ENCODE data around the gene LRMDA.

LRMDA gene

GRCh38 chr10:76388321-76389023 lies 957.0 kb downstream of the LRMDA start:
- no peak overlapping the region for H3K18ac ChIP-seq (ENCODE audit: low read length)
- H3K36me3 ChIP-seq (ENCODE audit: control insufficient read depth, insufficient read depth, low read length) = no peaks in the 10 kb centered on the region
- H3K4ac ChIP-seq (ENCODE audit: low read depth, low read length) = no peak overlapping the region
- no peak overlapping the region for H2BK120ac ChIP-seq (ENCODE audit: low read depth, low read length)
- no peak overlapping the region for H3K4me2 ChIP-seq (ENCODE audit: low read length)
- no peak overlapping the region for H4K8ac ChIP-seq (ENCODE audit: low read depth, low read length)
- DNase-seq = no peak
- H3K4me1 ChIP-seq (ENCODE audit: control insufficient read depth, low read depth, low read length) = no peaks in the 10 kb centered on the region
- no CpG with 5 or more reads among the region's 2 CpGs for WGBS (ENCODE audit: extremely low coverage, insufficient coverage, low lambda C conversion rate)
- no peak overlapping the region for H3K56ac ChIP-seq (ENCODE audit: low read length)
- H3K9ac ChIP-seq (ENCODE audit: low read length) = no peak overlapping the region
- no peak overlapping the region for H4K5ac ChIP-seq (ENCODE audit: low read length)
- no peak overlapping the region for H2BK5ac ChIP-seq (ENCODE audit: low read length)
- H3K79me1 ChIP-seq (ENCODE audit: low read length) = no peaks in the 10 kb centered on the region
- no peak overlapping the region for H3K23ac ChIP-seq (ENCODE audit: low read length)
- no peak overlapping the region for H2AK5ac ChIP-seq (ENCODE audit: low read length)
- no peak overlapping the region for H3K4me3 ChIP-seq (ENCODE audit: low read length)
- no peaks in the 10 kb centered on the region for H3K79me2 ChIP-seq (ENCODE audit: control insufficient read depth, insufficient read depth, low read length)
- no peaks in the 10 kb centered on the region for H3K27me3 ChIP-seq (ENCODE audit: insufficient read depth, low read length, poor library complexity)
- no peak overlapping the region for H3K27ac ChIP-seq (ENCODE audit: low read depth, low read length)
- H2BK15ac ChIP-seq (replicated peaks; ENCODE audit: low read depth) = no peak overlapping the region

DNA sequence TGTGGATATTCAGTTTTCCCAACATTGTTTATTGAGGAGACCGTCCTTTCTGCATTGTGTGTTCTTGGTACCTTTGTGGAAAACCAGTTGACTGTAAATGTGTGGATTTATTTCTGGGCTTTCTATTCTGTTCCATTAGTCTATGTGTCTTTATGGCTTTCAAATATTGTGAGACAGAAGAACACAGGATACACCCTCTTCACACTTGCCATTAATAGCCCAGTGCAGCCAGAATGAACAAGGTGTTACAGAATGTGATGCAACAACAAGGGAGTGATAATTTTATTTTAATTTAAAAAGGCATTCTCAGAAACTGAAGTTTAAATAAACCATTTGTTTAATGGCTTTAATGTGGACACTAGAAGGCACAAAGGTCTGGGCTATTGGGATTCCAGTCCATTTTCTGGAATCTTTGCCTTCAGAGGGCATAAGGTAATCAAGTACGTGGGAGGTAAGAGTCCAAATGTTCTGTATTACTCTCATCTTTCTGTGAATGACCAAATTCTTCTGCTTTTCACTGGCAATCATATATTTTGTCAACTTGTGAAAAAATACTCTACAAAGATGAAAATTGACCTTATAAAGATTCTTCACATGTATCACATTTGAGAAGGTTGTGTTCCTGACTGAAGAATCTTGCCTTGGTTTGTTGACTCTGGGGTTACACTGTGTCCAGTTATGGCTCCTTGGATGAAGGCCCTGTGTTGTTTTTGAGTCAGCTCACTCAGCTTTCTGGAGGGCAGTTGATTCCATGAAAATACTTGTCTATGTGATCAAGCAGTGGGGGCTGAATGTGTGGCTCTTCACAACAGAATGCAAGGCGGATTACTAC lies 962.7 kb downstream of the LRMDA start:
- no CpG with 5 or more reads among the region's 3 CpGs for WGBS (ENCODE audit: extremely low coverage, insufficient coverage, low lambda C conversion rate)
- no peak overlapping the region for H3K4ac ChIP-seq (ENCODE audit: low read depth, low read length)
- no peak overlapping the region for H2BK5ac ChIP-seq (ENCODE audit: low read length)

DNA sequence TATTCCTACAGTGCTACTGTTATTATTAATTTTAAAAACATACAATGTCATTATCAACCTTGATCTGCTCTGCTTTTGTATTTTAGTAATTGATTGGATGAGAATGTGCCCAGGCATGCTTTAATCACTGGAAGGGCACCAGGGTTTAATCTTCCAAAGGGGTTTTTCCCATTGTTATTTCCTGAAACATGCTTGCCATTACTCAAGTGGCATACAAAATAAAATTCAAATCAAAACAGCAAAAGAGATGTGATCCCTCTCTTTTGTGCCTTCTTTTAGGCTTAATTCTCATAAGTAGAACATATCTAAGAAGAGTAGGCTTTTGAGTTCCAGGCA lies 963.3 kb downstream of the LRMDA start:
- H4K8ac ChIP-seq (ENCODE audit: low read depth, low read length) = no peak overlapping the region
- H3K4me1 ChIP-seq (ENCODE audit: control insufficient read depth, low read depth, low read length) = no peaks in the 10 kb centered on the region
- H2AK5ac ChIP-seq (ENCODE audit: low read length) = no peak overlapping the region
- no peak overlapping the region for H3K9ac ChIP-seq (ENCODE audit: low read length)
- H3K79me1 ChIP-seq (ENCODE audit: low read length) = no peaks in the 10 kb centered on the region
- no peak overlapping the region for H2BK15ac ChIP-seq (replicated peaks; ENCODE audit: low read depth)
- H3K27ac ChIP-seq (ENCODE audit: low read depth, low read length) = no peak overlapping the region
- H2BK5ac ChIP-seq (ENCODE audit: low read length) = no peak overlapping the region
- no peak overlapping the region for H3K4me3 ChIP-seq (ENCODE audit: low read length)
- no peak for DNase-seq
- H3K56ac ChIP-seq (ENCODE audit: low read length) = no peak overlapping the region
- H3K18ac ChIP-seq (ENCODE audit: low read length) = no peak overlapping the region
- H3K4ac ChIP-seq (ENCODE audit: low read depth, low read length) = no peak overlapping the region
- no peaks in the 10 kb centered on the region for H3K79me2 ChIP-seq (ENCODE audit: control insufficient read depth, insufficient read depth, low read length)
- no peak overlapping the region for H2BK120ac ChIP-seq (ENCODE audit: low read depth, low read length)
- H4K5ac ChIP-seq (ENCODE audit: low read length) = no peak overlapping the region
- no peaks in the 10 kb centered on the region for H3K27me3 ChIP-seq (ENCODE audit: insufficient read depth, low read length, poor library complexity)
- no peak overlapping the region for H3K23ac ChIP-seq (ENCODE audit: low read length)
- H3K36me3 ChIP-seq (ENCODE audit: control insufficient read depth, insufficient read depth, low read length) = no peaks in the 10 kb centered on the region
- no peak overlapping the region for H3K4me2 ChIP-seq (ENCODE audit: low read length)

More for the DNA sequence above, 962.7 kb downstream of the LRMDA start:
- Histone ChIP-seq H3K4me1 (ENCODE audit: control insufficient read depth, low read depth, low read length) (no peaks in the 10 kb centered on the region), H2BK120ac (ENCODE audit: low read depth, low read length) (no peak overlapping the region), H3K23ac (ENCODE audit: low read length) (no peak overlapping the region), H4K8ac (ENCODE audit: low read depth, low read length) (no peak overlapping the region), H3K27me3 (ENCODE audit: insufficient read depth, low read length, poor library complexity) (no peaks in the 10 kb centered on the region), H3K36me3 (ENCODE audit: control insufficient read depth, insufficient read depth, low read length) (no peaks in the 10 kb centered on the region), H2AK5ac (ENCODE audit: low read length) (no peak overlapping the region), H3K79me1 (ENCODE audit: low read length) (no peaks in the 10 kb centered on the region), H3K4me3 (ENCODE audit: low read length) (no peak overlapping the region), H2BK15ac (replicated peaks; ENCODE audit: low read depth) (no peak overlapping the region), H3K79me2 (ENCODE audit: control insufficient read depth, insufficient read depth, low read length) (no peaks in the 10 kb centered on the region), H3K18ac (ENCODE audit: low read length) (no peak overlapping the region), H3K27ac (ENCODE audit: low read depth, low read length) (no peak overlapping the region), H3K9ac (ENCODE audit: low read length) (no peak overlapping the region), H4K5ac (ENCODE audit: low read length) (no peak overlapping the region), H3K4me2 (ENCODE audit: low read length) (no peak overlapping the region), H3K56ac (ENCODE audit: low read length) (no peak overlapping the region)
- no peak for DNase-seq

DNA sequence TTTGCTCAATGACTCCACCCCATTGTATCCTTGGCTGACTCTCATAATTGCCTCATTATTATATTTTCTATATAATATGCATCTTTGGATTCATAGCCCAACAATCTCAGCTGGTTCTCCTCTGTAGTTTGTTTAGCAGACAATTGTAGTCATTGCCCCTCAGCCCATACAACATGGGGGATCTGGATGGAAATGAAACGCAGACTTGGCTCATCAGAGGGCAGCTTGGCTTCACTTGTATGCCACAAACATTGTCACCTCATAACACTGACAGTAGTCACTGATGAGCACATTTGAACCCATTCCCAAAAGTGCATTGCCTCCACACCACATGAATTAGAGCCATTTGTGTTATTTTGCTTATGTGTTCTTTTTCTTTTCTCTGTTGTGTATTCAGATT lies 963.8 kb downstream of the LRMDA start:
- Histone ChIP-seq H3K27ac (ENCODE audit: low read depth, low read length) (no peak overlapping the region), H3K79me1 (ENCODE audit: low read length) (no peaks in the 10 kb centered on the region), H4K5ac (ENCODE audit: low read length) (no peak overlapping the region), H3K18ac (ENCODE audit: low read length) (no peak overlapping the region), H2BK15ac (replicated peaks; ENCODE audit: low read depth) (no peak overlapping the region), H3K27me3 (ENCODE audit: insufficient read depth, low read length, poor library complexity) (no peaks in the 10 kb centered on the region), H3K56ac (ENCODE audit: low read length) (no peak overlapping the region), H2AK5ac (ENCODE audit: low read length) (no peak overlapping the region), H3K36me3 (ENCODE audit: control insufficient read depth, insufficient read depth, low read length) (no peaks in the 10 kb centered on the region), H3K9ac (ENCODE audit: low read length) (no peak overlapping the region), H2BK5ac (ENCODE audit: low read length) (no peak overlapping the region), H3K4me1 (ENCODE audit: control insufficient read depth, low read depth, low read length) (no peaks in the 10 kb centered on the region), H4K8ac (ENCODE audit: low read depth, low read length) (no peak overlapping the region), H2BK120ac (ENCODE audit: low read depth, low read length) (no peak overlapping the region), H3K23ac (ENCODE audit: low read length) (no peak overlapping the region), H3K79me2 (ENCODE audit: control insufficient read depth, insufficient read depth, low read length) (no peaks in the 10 kb centered on the region), H3K4me3 (ENCODE audit: low read length) (no peak overlapping the region), H3K4me2 (ENCODE audit: low read length) (no peak overlapping the region), H3K4ac (ENCODE audit: low read depth, low read length) (no peak overlapping the region)
- no peak for DNase-seq
- no CpG with 5 or more reads among the region's 1 CpG for WGBS (ENCODE audit: extremely low coverage, insufficient coverage, low lambda C conversion rate)

- H3K4me2 ChIP-seq (ENCODE audit: low read length) = no peak overlapping the region
- DNase-seq = no peak
- H3K27me3 ChIP-seq (ENCODE audit: insufficient read depth, low read length, poor library complexity) = no peaks in the 10 kb centered on the region
- H2BK120ac ChIP-seq (ENCODE audit: low read depth, low read length) = no peak overlapping the region
- no peak overlapping the region for H2AK5ac ChIP-seq (ENCODE audit: low read length)
- H3K36me3 ChIP-seq (ENCODE audit: control insufficient read depth, insufficient read depth, low read length) = no peaks in the 10 kb centered on the region
- no peak overlapping the region for H3K18ac ChIP-seq (ENCODE audit: low read length)
- no peak overlapping the region for H4K8ac ChIP-seq (ENCODE audit: low read depth, low read length)
- H3K9ac ChIP-seq (ENCODE audit: low read length) = no peak overlapping the region
- H3K4ac ChIP-seq (ENCODE audit: low read depth, low read length) = no peak overlapping the region
- no CpG with 5 or more reads among the region's 6 CpGs for WGBS (ENCODE audit: extremely low coverage, insufficient coverage, low lambda C conversion rate)
- no peaks in the 10 kb centered on the region for H3K4me1 ChIP-seq (ENCODE audit: control insufficient read depth, low read depth, low read length)
- no peak overlapping the region for H2BK5ac ChIP-seq (ENCODE audit: low read length)
- no peak overlapping the region for H3K56ac ChIP-seq (ENCODE audit: low read length)
- no peaks in the 10 kb centered on the region for H3K79me1 ChIP-seq (ENCODE audit: low read length)
- H2BK15ac ChIP-seq (replicated peaks; ENCODE audit: low read depth) = no peak overlapping the region
- peak overlapping the region; percentile 42 for H4K5ac ChIP-seq (ENCODE audit: low read length)
- no peak overlapping the region for H3K23ac ChIP-seq (ENCODE audit: low read length)
- H3K4me3 ChIP-seq (ENCODE audit: low read length) = no peak overlapping the region
- no peak overlapping the region for H3K27ac ChIP-seq (ENCODE audit: low read depth, low read length)
- H3K79me2 ChIP-seq (ENCODE audit: control insufficient read depth, insufficient read depth, low read length) = no peaks in the 10 kb centered on the region
Measured at GRCh38 chr10:76396134-76396533, 964.7 kb downstream of the LRMDA start.
